HepG2 (cell line): Measurements from ENCODE around the gene MC2R. TPM values are rescaled to one million over a fixed set of nuclear protein-coding genes. Genes with fewer than 3 reads are reported as not detected.

Experiments
- ATAC-seq: fragments of 200-7000 bp; cut with Tn5 transposase; 3 replicates; pipeline ENCODE4 v1.9.1; 2020; ENCODE audit warnings: mild to moderate bottlenecking, moderate library complexity
- BruUV-seq: library from RNA; stranded (reverse); fragments of 400-500 nt; replicated peaks from 2 replicates; lab custom pipeline; 2021; lab: Mats Ljungman, UMichigan
- CTCF ChIA-PET: fragments of 300-600 bp; formaldehyde crosslinking; extraction: SDS; loops from one replicate; lab custom pipeline; 2021; ENCODE audit warnings: low total read pairs, inconsistent platforms, low intra/inter-chr PET ratio; lab: Yijun Ruan, JAX
- POLR2A ChIA-PET: fragments of 350-600 bp; sonication (Branson Sonifier 250); formaldehyde crosslinking; loops from one replicate; lab custom pipeline; 2020; ENCODE audit warnings: antibody characterized with exemption, inconsistent platforms; lab: Yijun Ruan, JAX
- DNase-seq: peaks from one replicate; pipeline ENCODE4 v3.0.0-alpha.2; 2015; ENCODE audit warnings: low spot score
- FAIRE-seq: peaks from 3 replicates; lab custom pipeline; 2011; peaks lifted over from hg19 to GRCh38; lab: Jason Lieb, UNC
- H2AFZ ChIP-seq: one replicate; pipeline ENCODE4 v1.6.1; 2011; ENCODE audit warnings: low read length, inconsistent platforms
- H3K27ac ChIP-seq: fragments of 300-600 bp; 3 replicates; pipeline ENCODE4 v1.8.0; 2011; ENCODE audit warnings: mixed run types, mild to moderate bottlenecking, mixed read lengths, low read length, inconsistent platforms; ENCODE audit not compliant: insufficient read depth; ENCODE audit errors: extremely low read length
- H3K27me3 ChIP-seq, 2 experiments: fragments of 200-600 bp in 1 of 2; 2 replicates in 1 of 2; 3 replicates in 1 of 2; pipeline versions ENCODE4 v1.6.0 to v1.8.0; 2011; ENCODE audit warnings: low read length in 2 of 2, mild to moderate bottlenecking in 2 of 2, moderate library complexity in 2 of 2, inconsistent platforms in 1 of 2; ENCODE audit not compliant: insufficient read depth in 2 of 2, control insufficient read depth in 1 of 2
- H3K36me3 ChIP-seq, 2 experiments: fragments of 200-600 bp in 1 of 2; replicated peaks in 1 of 2; 2 replicates in 1 of 2; 3 replicates in 1 of 2; pipeline versions ENCODE4 v1.5.1 to v1.8.0; 2011; ENCODE audit warnings: low read length in 2 of 2, inconsistent platforms in 1 of 2; ENCODE audit not compliant: insufficient read depth in 2 of 2, control insufficient read depth in 1 of 2
- H3K4me1 ChIP-seq: 2 replicates; pipeline ENCODE4 v1.5.1; 2012; ENCODE audit warnings: low read length, inconsistent platforms; ENCODE audit not compliant: insufficient read depth
- H3K4me2 ChIP-seq: 2 replicates; pipeline ENCODE4 v1.6.0; 2011; ENCODE audit warnings: low read depth, low read length, inconsistent platforms
- H3K4me3 ChIP-seq, 3 experiments: fragments of 200-600 bp in 1 of 3; sonication (generic), shearing (Covaris generic) in 1 of 3; replicated peaks in 1 of 3; 2 replicates each; pipeline ENCODE4 v1.5.1; 2011 to 2016; ENCODE audit warnings: low read length in 3 of 3, inconsistent platforms in 2 of 3, low read depth in 2 of 3, mild to moderate bottlenecking in 2 of 3, control low read depth in 1 of 3, mixed read lengths in 1 of 3; ENCODE audit not compliant: insufficient read depth in 1 of 3
- H3K79me2 ChIP-seq: one replicate; pipeline ENCODE4 v1.6.1; 2011; ENCODE audit warnings: low read length, inconsistent platforms; ENCODE audit not compliant: insufficient read depth
- H3K9ac ChIP-seq: 2 replicates; pipeline ENCODE4 v1.6.0; 2011; ENCODE audit warnings: mild to moderate bottlenecking, low read depth, low read length, inconsistent platforms; ENCODE audit not compliant: insufficient read depth
- H3K9me3 ChIP-seq: 2 replicates; pipeline ENCODE4 v1.5.1; 2012; ENCODE audit warnings: mild to moderate bottlenecking, low read length
- H4K20me1 ChIP-seq: 2 replicates; pipeline ENCODE4 v1.6.0; 2011; ENCODE audit warnings: inconsistent platforms, mild to moderate bottlenecking, low read length, moderate library complexity; ENCODE audit not compliant: insufficient read depth
- ARID3A ChIP-seq: IDR thresholded peaks from 2 replicates; pipeline ENCODE4 v1.6.1; 2012; ENCODE audit warnings: low read depth, low read length, improper control_type of control experiment
- FOSL2 ChIP-seq: sonication (generic); formaldehyde crosslinking; IDR thresholded peaks from 2 replicates; pipeline ENCODE4 v1.4.0; 2020; ENCODE audit warnings: missing genetic modification reagents
- SSRP1 ChIP-seq: IDR thresholded peaks from 2 replicates; pipeline ENCODE4 v1.6.1; 2016; ENCODE audit warnings: control low read depth
- TFAP4 ChIP-seq: sonication (generic); IDR thresholded peaks from 2 replicates; pipeline ENCODE4 v1.6.1; 2016; ENCODE audit warnings: low read depth, borderline replicate concordance
- ZNF503 ChIP-seq: sonication (generic); formaldehyde crosslinking; IDR thresholded peaks from 2 replicates; pipeline ENCODE4 v1.4.0; 2020; ENCODE audit warnings: missing genetic modification reagents
- WGBS: methylation state at CpG from one replicate; pipeline ENCODE4 v1.1.6; 2017; ENCODE audit warnings: low lambda C conversion rate; 5-methylcytosine and 5-hydroxymethylcytosine counted together
- in situ Hi-C: cut with HindIII; loops from 2 replicates; pipeline ENCODE4 v1.10.0; 2017; ENCODE audit warnings: low pct_unique_long_range_greater_than_20kb; ENCODE audit not compliant: extremely low pct_ligation_motif_present
- intact Hi-C: fragments of 100-400 bp; cut with micrococcal nuclease; formaldehyde crosslinking; loops from one replicate; pipeline ENCODE4 v1.10.0; 2022; ENCODE audit not compliant: unreplicated experiment
- polyA plus RNA-seq, 8 experiments: library from polyadenylated mRNA; depleted of rRNA in 3 of 8; stranded (reverse) in 7 of 8; unstranded in 1 of 8; fragments of >200 nt; fragmentation: Illumina TruSeq in 4 of 8; extraction: Trizol in 4 of 8; gene quantifications; 2 replicates each; pipeline versions ENCODE4 v1.2.1 to v1.2.3, GENCODE V29; 2011 to 2016; ENCODE audit warnings: low read depth in 4 of 8, missing spikeins in 1 of 8, mixed read lengths in 1 of 8; ENCODE audit not compliant: insufficient read depth in 1 of 8
- total RNA-seq, 5 experiments: library from RNA; depleted of rRNA; stranded (reverse); fragments of >200 nt; fragmentation: Illumina TruSeq; extraction: Trizol; gene quantifications; 2 replicates each; pipeline ENCODE4 v1.2.3, GENCODE V29; 2016; ENCODE audit warnings: low read depth in 1 of 5

MC2R gene
- total and polyA plus RNA-seq, 2 of the 13 experiments (the other 11 are each of a cell fraction or from before 2014, with no cell fraction given), result not detected

- no peak overlapping the region for H3K9ac ChIP-seq
- DNase-seq (peak; percentile 35), FAIRE-seq (no peak), ATAC-seq (peak; percentile 81)
- in situ Hi-C loops, result no loop called here
- 26% methylated on average over 2 of the region's 2 CpGs for WGBS
- BruUV-seq, result no TSS peak
- no peaks in the 10 kb centered on the region for H3K9me3 ChIP-seq
- TF ChIP-seq ZNF503 (CRISPR knock-in tag), result no peak
- no peak for TF ChIP-seq SSRP1 (CRISPR knock-in tag)
- peak; percentile 45; the same call in 1 of the 2 replicates for TF ChIP-seq ARID3A
- peak; percentile 85 for TF ChIP-seq FOSL2 (CRISPR knock-in tag)
- TF ChIP-seq TFAP4, result peak; percentile 15; the same call in 1 of the 2 replicates
- H3K4me1 ChIP-seq, result peaks cover 9% of the 10 kb centered on the region; the same call in 1 of the 2 replicates
- peaks cover 0 to 19% of the 10 kb centered on the region in 2 experiments; a peak in 3 of 5 replicates for H3K27me3 ChIP-seq
- CTCF ChIA-PET, result no interaction called here
- no peaks in the 10 kb centered on the region for H3K36me3 ChIP-seq
- no peak overlapping the region for H2AFZ ChIP-seq
- POLR2A ChIA-PET, result no interaction called here
- H3K27ac ChIP-seq, result no peak overlapping the region
- intact Hi-C loops, result loop anchor here (10.0 kb wide), 1 partner anchor 485 kb away; no protein-coding TSS in a partner anchor
- no peaks in the 10 kb centered on the region for H3K79me2 ChIP-seq
- no peak overlapping the region for H3K4me2 ChIP-seq
- no peak overlapping the region for H3K4me3 ChIP-seq
- no peaks in the 10 kb centered on the region for H4K20me1 ChIP-seq
Observed at GRCh38 chr18:13889671-13890070, 25.7 kb downstream of the MC2R start.
